HEK293 (cell line): ENCODE data around the gene ERBB4.

Experiments
- CTCF ChIA-PET: fragments of 350-600 bp; formaldehyde crosslinking; extraction: SDS; loops from one replicate; lab custom pipeline; 2021; ENCODE audit warnings: antibody characterized with exemption; lab: Yijun Ruan, JAX
- POLR2A ChIA-PET: fragments of 300-600 bp; formaldehyde crosslinking; extraction: SDS; loops from one replicate; lab custom pipeline; 2020; ENCODE audit warnings: antibody characterized with exemption, inconsistent platforms; lab: Yijun Ruan, JAX
- H3K27ac ChIP-seq: fragments of 200-500 bp; sonication (Bioruptor generic); 2 replicates; pipeline ENCODE4 v1.5.1; 2014; ENCODE audit warnings: low read depth, low read length, control low read depth, inconsistent platforms; ENCODE audit errors: extremely low read depth
- H3K36me3 ChIP-seq, 2 experiments: fragments of 200-500 bp in 1 of 2; sonication (Bioruptor generic) in 1 of 2; 1 replicate in 1 of 2; 2 replicates in 1 of 2; pipeline ENCODE4 v1.5.1; 2014 to 2017; ENCODE audit warnings: inconsistent platforms in 2 of 2, low read length in 2 of 2; ENCODE audit not compliant: control insufficient read depth in 2 of 2, insufficient read depth in 1 of 2
- H3K4me1 ChIP-seq: fragments of 200-500 bp; sonication (Bioruptor generic); 2 replicates; pipeline ENCODE4 v1.5.1; 2014; ENCODE audit warnings: mild to moderate bottlenecking, low read length, inconsistent platforms; ENCODE audit not compliant: control insufficient read depth, insufficient read depth
- H3K4me3 ChIP-seq: 2 replicates; pipeline ENCODE4 v1.5.1; 2011; ENCODE audit warnings: low read depth, mild to moderate bottlenecking, control low read depth, low read length, moderate library complexity
- H3K9me3 ChIP-seq: fragments of 200-500 bp; sonication (Bioruptor generic); 2 replicates; pipeline ENCODE4 v1.5.1; 2014; ENCODE audit warnings: low read depth, low read length, inconsistent platforms; ENCODE audit not compliant: control insufficient read depth, insufficient read depth
- BCL11B ChIP-seq: fragments of 450-650 bp; formaldehyde crosslinking; IDR thresholded peaks from 2 replicates; pipeline ENCODE4 v1.5.1; 2016; ENCODE audit warnings: low read depth, missing biosample characterization, missing genetic modification characterization
- CTCF ChIP-seq: fragments of 450-650 bp; formaldehyde crosslinking; IDR thresholded peaks from 2 replicates; pipeline ENCODE4 v1.5.1; 2016; ENCODE audit warnings: missing biosample characterization, missing genetic modification characterization
- FEZF1 ChIP-seq: fragments of 450-650 bp; formaldehyde crosslinking; IDR thresholded peaks from 2 replicates; pipeline ENCODE4 v1.5.1; 2016; ENCODE audit warnings: missing biosample characterization, missing genetic modification characterization
- MZF1 ChIP-seq: fragments of 450-650 bp; formaldehyde crosslinking; IDR thresholded peaks from 2 replicates; pipeline ENCODE4 v1.5.1; 2017; ENCODE audit warnings: missing biosample characterization, missing genetic modification characterization, borderline replicate concordance
- RBAK ChIP-seq: fragments of 450-650 bp; formaldehyde crosslinking; IDR thresholded peaks from 2 replicates; pipeline ENCODE4 v1.5.1; 2016; ENCODE audit warnings: missing biosample characterization, missing genetic modification characterization
- SETDB1 ChIP-seq: IDR thresholded peaks from one replicate; pipeline ENCODE4 v1.6.1; 2017; ENCODE audit warnings: mild to moderate bottlenecking, low read length, moderate library complexity, mixed read lengths; ENCODE audit not compliant: insufficient read length
- ZBTB17 ChIP-seq: fragments of 450-650 bp; formaldehyde crosslinking; IDR thresholded peaks from 2 replicates; pipeline ENCODE4 v1.5.1; 2016; ENCODE audit warnings: missing biosample characterization, missing genetic modification characterization
- ZBTB44 ChIP-seq: fragments of 450-650 bp; IDR thresholded peaks from 2 replicates; pipeline ENCODE4 v1.5.1; 2018; ENCODE audit warnings: missing biosample characterization, mild to moderate bottlenecking, missing genetic modification characterization
- ZBTB49 ChIP-seq: fragments of 450-650 bp; formaldehyde crosslinking; IDR thresholded peaks from 2 replicates; pipeline ENCODE4 v1.5.1; 2016; ENCODE audit warnings: missing biosample characterization, missing genetic modification characterization, low read depth
- ZFP3 ChIP-seq: fragments of 450-650 bp; formaldehyde crosslinking; IDR thresholded peaks from 2 replicates; pipeline ENCODE4 v1.5.1; 2016; ENCODE audit warnings: low read depth, missing biosample characterization, missing genetic modification characterization
- ZNF114 ChIP-seq: fragments of 450-650 bp; formaldehyde crosslinking; IDR thresholded peaks from 2 replicates; pipeline ENCODE4 v1.5.0; 2017; ENCODE audit warnings: missing biosample characterization, missing genetic modification characterization
- ZNF121 ChIP-seq: fragments of 450-650 bp; formaldehyde crosslinking; IDR thresholded peaks from 2 replicates; pipeline ENCODE4 v1.5.1; 2016; ENCODE audit warnings: missing biosample characterization, missing genetic modification characterization
- ZNF133 ChIP-seq: fragments of 450-650 bp; formaldehyde crosslinking; IDR thresholded peaks from 2 replicates; pipeline ENCODE4 v1.5.1; 2016; ENCODE audit warnings: missing biosample characterization, missing genetic modification characterization
- ZNF174 ChIP-seq: fragments of 450-650 bp; formaldehyde crosslinking; IDR thresholded peaks from 2 replicates; pipeline ENCODE4 v1.5.0; 2017; ENCODE audit warnings: missing biosample characterization, mild to moderate bottlenecking, missing genetic modification characterization
- ZNF223 ChIP-seq: fragments of 450-650 bp; formaldehyde crosslinking; IDR thresholded peaks from 2 replicates; pipeline ENCODE4 v1.5.1; 2016; ENCODE audit warnings: missing biosample characterization, missing genetic modification characterization
- ZNF23 ChIP-seq: fragments of 450-650 bp; formaldehyde crosslinking; IDR thresholded peaks from 2 replicates; pipeline ENCODE4 v1.5.1; 2016; ENCODE audit warnings: missing biosample characterization, missing genetic modification characterization, borderline replicate concordance
- ZNF37A ChIP-seq: fragments of 450-650 bp; IDR thresholded peaks from 2 replicates; pipeline ENCODE4 v1.5.1; 2018; ENCODE audit warnings: missing biosample characterization, missing genetic modification characterization
- ZNF423 ChIP-seq: fragments of 450-650 bp; formaldehyde crosslinking; IDR thresholded peaks from 2 replicates; pipeline ENCODE4 v1.5.1; 2016; ENCODE audit warnings: missing biosample characterization, missing genetic modification characterization
- ZNF426 ChIP-seq: fragments of 450-650 bp; formaldehyde crosslinking; IDR thresholded peaks from 2 replicates; pipeline ENCODE4 v1.5.1; 2017; ENCODE audit warnings: missing biosample characterization, missing genetic modification characterization, mild to moderate bottlenecking, inconsistent platforms, moderate library complexity
- ZNF501 ChIP-seq: fragments of 450-650 bp; formaldehyde crosslinking; IDR thresholded peaks from 2 replicates; pipeline ENCODE4 v1.5.1; 2016; ENCODE audit warnings: missing biosample characterization, missing genetic modification characterization
- ZNF514 ChIP-seq: fragments of 450-650 bp; formaldehyde crosslinking; IDR thresholded peaks from 2 replicates; pipeline ENCODE4 v1.5.1; 2016; ENCODE audit warnings: missing biosample characterization, missing genetic modification characterization
- ZNF660 ChIP-seq: fragments of 450-650 bp; IDR thresholded peaks from 2 replicates; pipeline ENCODE4 v1.5.1; 2018; ENCODE audit warnings: missing biosample characterization, mild to moderate bottlenecking, missing genetic modification characterization
- ZNF701 ChIP-seq: fragments of 450-650 bp; formaldehyde crosslinking; IDR thresholded peaks from 2 replicates; pipeline ENCODE4 v1.5.1; 2016; ENCODE audit warnings: missing biosample characterization, missing genetic modification characterization
- ZNF777 ChIP-seq: fragments of 450-650 bp; formaldehyde crosslinking; IDR thresholded peaks from 2 replicates; pipeline ENCODE4 v1.5.1; 2017; ENCODE audit warnings: missing biosample characterization, missing genetic modification characterization, borderline replicate concordance
- ZNF785 ChIP-seq: fragments of 450-650 bp; formaldehyde crosslinking; IDR thresholded peaks from 2 replicates; pipeline ENCODE4 v1.5.1; 2016; ENCODE audit warnings: missing biosample characterization, missing genetic modification characterization
- ZNF791 ChIP-seq: fragments of 450-650 bp; formaldehyde crosslinking; IDR thresholded peaks from 2 replicates; pipeline ENCODE4 v1.5.1; 2016; ENCODE audit warnings: missing biosample characterization, missing genetic modification characterization
- ZNF792 ChIP-seq: fragments of 450-650 bp; formaldehyde crosslinking; IDR thresholded peaks from 2 replicates; pipeline ENCODE4 v1.5.1; 2016; ENCODE audit warnings: missing biosample characterization, missing genetic modification characterization
- ZNF843 ChIP-seq: fragments of 450-650 bp; formaldehyde crosslinking; IDR thresholded peaks from 2 replicates; pipeline ENCODE4 v1.5.1; 2016; ENCODE audit warnings: missing biosample characterization, missing genetic modification characterization
- ZSCAN18 ChIP-seq: fragments of 450-650 bp; formaldehyde crosslinking; IDR thresholded peaks from 2 replicates; pipeline ENCODE4 v1.5.1; 2016; ENCODE audit warnings: missing biosample characterization, missing genetic modification characterization
- ZXDB ChIP-seq: fragments of 450-650 bp; formaldehyde crosslinking; IDR thresholded peaks from 2 replicates; pipeline ENCODE4 v1.5.1; 2016; ENCODE audit warnings: missing biosample characterization, missing genetic modification characterization

Gene ERBB4

GRCh38 chr2:212409560-212409959 lies 129.0 kb downstream of the ERBB4 start:
- no peak overlapping the region for H3K27ac ChIP-seq
- H3K36me3 ChIP-seq = no peaks in the 10 kb centered on the region
- H3K9me3 ChIP-seq = no peaks in the 10 kb centered on the region
- ChIA-PET POLR2A (no interaction called here), CTCF (no interaction called here)
- H3K4me1 ChIP-seq = no peaks in the 10 kb centered on the region
- no peak for TF ChIP-seq ZNF133 (tag by site-specific recombination)
- TF ChIP-seq FEZF1 = no peak
- TF ChIP-seq, all 188 proteins: peak for 0
- H3K4me3 ChIP-seq = no peak overlapping the region

- H3K4me3 ChIP-seq = no peak overlapping the region
- no peaks in the 10 kb centered on the region for H3K4me1 ChIP-seq
- ChIA-PET CTCF (no interaction called here), POLR2A (no interaction called here)
- H3K27ac ChIP-seq = no peak overlapping the region
- no peaks in the 10 kb centered on the region for H3K9me3 ChIP-seq
- no peak for TF ChIP-seq ZNF426 (tag by site-specific recombination)
- TF ChIP-seq ZNF23 = no peak
- TF ChIP-seq BCL11B (tag by site-specific recombination) = no peak
- TF ChIP-seq ZNF37A = no peak
- TF ChIP-seq ZBTB44 (tag by site-specific recombination) = no peak
- no peak for TF ChIP-seq SETDB1
- no peak for TF ChIP-seq ZNF121
- no peak for TF ChIP-seq ZNF777
- TF ChIP-seq ZNF843 (tag by site-specific recombination) = no peak
- no peak for TF ChIP-seq ZNF514 (tag by site-specific recombination)
- no peak for TF ChIP-seq RBAK (tag by site-specific recombination)
- TF ChIP-seq ZNF174 (tag by site-specific recombination) = no peak
- TF ChIP-seq MZF1 = no peak
- TF ChIP-seq ZFP3 (tag by site-specific recombination) = no peak
- TF ChIP-seq ZNF660 (tag by site-specific recombination) = no peak
- TF ChIP-seq CTCF (tag by site-specific recombination) = no peak
- no peaks in the 10 kb centered on the region for H3K36me3 ChIP-seq
Observed at GRCh38 chr2:212408524-212408923, 130.1 kb downstream of the ERBB4 start.

GRCh38 chr2:212406716-212407115 lies 131.9 kb downstream of the ERBB4 start:
- TF ChIP-seq ZNF791 (tag by site-specific recombination) = no peak
- TF ChIP-seq ZNF792 = no peak
- TF ChIP-seq ZBTB49 (tag by site-specific recombination) = no peak
- no peak for TF ChIP-seq ZBTB17 (tag by site-specific recombination)
- TF ChIP-seq ZNF114 (tag by site-specific recombination) = no peak
- TF ChIP-seq ZSCAN18 (tag by site-specific recombination) = no peak
- TF ChIP-seq ZNF701 (tag by site-specific recombination) = no peak
- no peak for TF ChIP-seq ZXDB (tag by site-specific recombination)
- no peak for TF ChIP-seq ZNF423
- TF ChIP-seq ZNF785 (tag by site-specific recombination) = no peak
- no peak for TF ChIP-seq ZNF223 (tag by site-specific recombination)
- TF ChIP-seq ZNF501 (tag by site-specific recombination) = no peak
- Histone ChIP-seq H3K36me3 (no peaks in the 10 kb centered on the region), H3K4me1 (0 out of 2 replicates have a peak, but pooled peaks cover under 1% of the 10 kb centered on the region), H3K4me3 (no peak overlapping the region), H3K27ac (no peak overlapping the region), H3K9me3 (no peaks in the 10 kb centered on the region)
- CTCF ChIA-PET = no interaction called here
- POLR2A ChIA-PET = no interaction called here
